HG03280 (cell line): Measurements from ENCODE around the gene PLD1.
"Not testable (repeated sequence)": the region's sequence is repeated elsewhere in the genome, so short reads cannot be mapped to it uniquely, and the experiment has no call there.

ENCODE experiments used
- ATAC-seq: cut with Tn5 transposase; IDR thresholded peaks from one replicate; pipeline ENCODE4 v1.9.1; 2021; ENCODE audit warnings: mild to moderate bottlenecking, moderate library complexity; ENCODE audit not compliant: unreplicated experiment

Gene PLD1

DNA sequence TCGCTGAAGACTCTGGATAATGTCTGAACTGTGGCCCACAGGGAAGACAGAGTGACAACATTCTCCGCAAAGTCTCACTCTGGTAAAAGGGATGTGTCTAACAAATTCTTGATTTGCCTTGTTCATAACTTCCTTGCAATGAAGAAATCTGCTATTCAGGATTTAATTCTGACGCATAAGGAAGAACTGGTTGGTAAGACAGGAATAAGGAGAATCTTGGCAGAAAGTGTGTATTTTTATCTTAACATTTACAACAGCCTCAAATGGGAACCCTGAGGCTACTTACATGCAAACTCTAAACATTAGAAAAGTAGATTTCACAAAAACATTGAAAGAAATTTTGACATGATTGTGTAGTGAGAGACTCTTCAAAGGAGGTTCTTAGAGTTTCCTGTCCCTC, 10.8 kb upstream of the PLD1 start:
- ATAC-seq = no peak

DNA sequence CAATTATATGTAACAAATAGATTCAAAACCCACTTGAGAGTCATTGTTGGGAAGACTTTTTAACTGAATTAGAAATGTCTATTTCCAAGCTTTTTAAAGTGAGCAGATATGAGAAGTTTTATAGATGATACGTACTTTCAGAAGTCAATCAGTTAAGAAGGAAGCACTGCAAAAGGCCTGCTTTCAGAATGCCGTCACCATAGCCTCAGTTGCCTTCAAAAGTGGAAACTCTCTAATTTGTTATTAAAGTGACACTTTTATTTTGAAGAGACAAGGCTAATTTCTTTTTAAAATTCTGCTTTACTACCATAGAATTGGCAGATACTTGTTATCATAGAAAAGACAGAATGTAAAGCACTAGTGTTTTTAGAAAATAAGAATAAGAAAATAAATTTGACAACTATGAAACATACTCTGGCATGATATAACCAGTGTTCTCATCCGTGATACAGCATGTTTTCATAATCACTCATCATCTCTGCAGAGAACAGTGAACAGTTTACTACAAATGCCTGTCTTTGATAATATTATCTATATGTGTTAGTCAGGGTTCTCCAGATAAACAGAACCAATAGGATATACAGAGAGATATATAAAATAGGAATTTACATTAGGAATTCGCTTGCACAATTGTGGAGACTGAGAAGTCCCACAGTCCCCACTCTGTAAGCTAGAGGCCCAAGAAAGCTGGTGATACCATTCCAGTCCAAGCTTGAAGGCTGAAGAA, 7.0 kb upstream of the PLD1 start:
- ATAC-seq = no peak

DNA sequence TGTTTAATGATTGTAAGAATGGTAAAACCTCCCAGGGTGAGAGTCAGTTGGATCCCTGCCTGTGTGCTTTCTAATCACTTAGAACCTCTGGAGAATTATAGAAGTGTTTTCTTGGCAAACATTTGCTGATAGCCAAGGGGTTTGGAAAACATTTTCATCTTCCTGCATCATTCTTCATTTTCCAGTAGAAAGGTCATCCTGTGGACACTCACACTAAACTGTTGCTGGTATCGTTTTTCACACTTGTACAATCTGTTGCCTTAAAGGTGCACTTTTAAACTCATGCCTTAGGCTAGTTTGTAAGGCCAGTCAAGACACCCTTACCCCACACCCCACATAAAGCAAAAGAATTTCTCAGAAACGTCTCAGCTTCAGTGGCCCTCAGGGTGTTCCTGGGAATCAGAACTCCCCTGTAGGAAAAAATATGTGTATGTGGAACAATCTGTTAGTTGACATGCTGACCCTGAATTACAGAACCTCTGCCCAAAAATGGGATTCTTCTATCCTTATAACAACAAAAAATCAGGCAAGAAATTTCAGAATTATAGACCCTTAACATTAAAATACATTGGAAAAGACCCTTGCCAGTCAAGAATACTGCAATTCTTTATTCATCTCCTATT, 5.8 kb upstream of the PLD1 start:
- ATAC-seq = no peak

DNA sequence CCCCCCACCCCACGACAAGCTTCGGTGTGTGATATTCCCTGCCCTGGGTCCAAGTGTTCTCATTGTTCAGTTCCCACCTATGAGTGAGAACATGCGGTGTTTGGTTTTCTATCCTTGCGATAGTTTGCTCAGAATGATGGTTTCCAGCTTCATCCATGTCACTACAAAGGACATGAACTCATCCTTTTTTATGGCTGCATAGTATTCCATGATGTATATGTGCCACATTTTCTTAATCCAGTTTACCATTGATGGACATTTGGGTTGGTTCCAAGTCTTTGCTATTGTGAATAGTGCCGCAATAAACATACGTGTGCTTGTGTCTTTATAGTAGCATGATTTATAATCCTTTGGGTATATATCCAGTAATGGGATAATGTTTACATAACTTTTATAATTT, 4.4 kb upstream of the PLD1 start:
- not testable (repeated sequence) for ATAC-seq

DNA sequence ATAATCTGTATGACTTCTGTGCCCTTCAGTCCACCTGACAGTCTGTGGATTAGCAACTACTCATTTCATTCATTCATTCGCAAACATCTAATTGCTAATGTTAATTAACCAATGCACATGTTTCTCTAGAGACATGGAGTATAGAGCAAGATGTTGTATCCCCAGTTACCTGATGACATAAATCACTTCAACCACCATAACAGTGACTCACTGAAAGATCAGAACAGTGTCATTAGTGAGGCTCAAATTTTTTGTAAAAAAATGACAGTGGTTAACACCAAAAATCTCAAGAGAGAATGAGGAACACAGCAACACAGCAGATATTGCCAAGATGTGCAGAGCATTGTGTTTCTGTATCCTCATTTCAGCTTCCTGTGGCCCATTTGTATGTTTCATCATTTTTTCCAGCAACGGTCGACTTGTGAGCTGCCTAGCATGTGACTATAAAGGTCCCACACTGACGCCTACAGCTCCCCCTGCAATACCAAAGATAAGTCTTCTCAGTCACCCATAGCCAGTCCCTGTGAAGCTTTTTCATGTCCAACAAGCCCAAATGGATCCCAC, 3.7 kb upstream of the PLD1 start:
- no peak for ATAC-seq

DNA sequence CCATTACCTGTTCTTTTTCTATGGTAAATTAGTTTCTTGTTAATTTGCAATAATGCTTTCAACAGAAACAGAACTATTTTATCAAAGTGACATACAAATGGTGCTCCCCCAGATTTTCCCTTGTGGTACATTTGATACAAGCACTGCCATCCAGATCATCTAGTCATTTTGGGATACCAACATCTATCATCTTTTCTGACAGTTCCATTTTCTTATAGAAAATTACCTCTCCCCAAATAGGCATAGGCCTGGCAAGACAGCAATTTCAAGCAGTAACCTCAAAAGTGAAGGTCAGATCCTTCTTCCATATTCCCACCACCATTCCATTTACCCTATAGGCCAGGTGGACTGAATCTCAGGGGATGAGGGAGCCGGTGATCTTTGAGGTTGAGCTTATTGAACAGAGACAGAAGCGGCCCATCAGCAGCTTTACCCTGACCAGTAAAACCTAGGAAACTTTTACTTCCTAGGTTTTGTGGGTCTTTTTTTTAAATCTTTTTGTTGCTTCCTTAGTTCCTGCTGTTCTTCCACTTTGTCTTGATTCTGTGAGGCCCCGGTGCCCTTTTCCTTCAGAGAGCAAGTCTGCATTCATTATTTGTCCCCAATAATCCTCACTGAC, 3.1 kb upstream of the PLD1 start:
- no peak for ATAC-seq

DNA sequence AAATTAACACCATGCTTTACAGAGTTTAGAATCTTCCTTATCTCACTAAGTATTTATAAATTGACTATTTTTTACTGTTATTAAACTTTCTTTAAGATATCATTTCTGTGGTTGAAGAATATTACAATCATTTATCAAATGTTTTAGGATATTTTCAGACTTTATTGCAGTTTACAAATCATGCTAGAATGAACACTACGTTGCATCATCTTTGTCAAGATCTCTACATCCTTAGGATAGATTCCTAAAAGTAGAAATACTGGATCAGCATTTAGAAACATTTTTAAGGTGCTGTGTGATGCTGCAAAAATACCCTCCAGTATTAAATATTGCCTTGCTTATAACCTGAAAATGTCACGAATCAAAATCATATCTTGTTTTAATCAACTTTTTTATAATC, 2.5 kb upstream of the PLD1 start:
- ATAC-seq = no peak

DNA sequence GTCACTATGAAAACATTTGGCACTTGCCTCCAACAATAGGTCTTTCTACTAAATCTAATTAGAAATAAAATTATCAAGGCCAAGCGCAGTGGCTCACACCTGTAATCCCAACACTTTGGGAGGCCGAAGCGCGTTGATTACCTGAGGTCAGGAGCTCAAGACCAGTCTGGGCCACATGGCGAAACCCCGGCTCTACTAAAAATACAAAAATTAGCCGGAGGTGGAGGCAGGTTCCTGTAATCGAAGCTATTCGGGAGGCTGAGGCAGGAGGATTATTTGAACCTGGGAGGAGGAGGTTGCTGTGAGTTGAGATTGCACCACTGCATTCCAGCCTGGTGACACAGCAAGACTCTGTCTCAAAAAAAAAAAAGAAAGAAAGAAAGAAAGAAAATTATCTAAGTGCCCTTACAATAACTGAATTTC, 1.6 kb upstream of the PLD1 start:
- no peak for ATAC-seq

DNA sequence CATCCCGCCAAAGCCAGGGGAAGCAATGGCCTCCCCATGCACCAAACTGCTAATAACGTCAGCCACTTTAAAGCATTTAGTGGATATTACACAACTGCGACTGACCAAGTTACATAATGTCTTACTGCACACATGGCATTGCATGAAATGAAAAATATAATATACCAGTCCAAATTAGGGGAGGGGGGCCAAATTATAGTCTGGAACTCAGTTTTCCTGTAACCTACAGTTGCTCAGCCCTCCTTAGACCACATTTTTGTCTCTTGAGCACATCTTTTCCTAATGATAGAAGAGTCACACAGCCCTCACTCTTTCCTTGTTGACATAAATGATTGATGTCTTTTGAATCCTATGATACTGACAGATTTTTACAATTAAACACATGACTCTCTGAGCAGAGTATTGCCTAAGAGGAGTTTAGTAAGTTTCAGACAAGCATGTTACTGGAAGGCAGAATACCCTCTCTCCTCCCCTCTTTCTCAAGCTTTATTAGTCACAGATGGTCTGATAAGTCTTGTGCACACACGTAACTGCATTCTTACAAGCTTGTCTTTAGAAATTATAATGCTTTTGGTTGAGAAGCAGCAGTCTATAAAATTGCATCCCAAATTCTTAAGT, 1.1 kb upstream of the PLD1 start:
- ATAC-seq = no peak

DNA sequence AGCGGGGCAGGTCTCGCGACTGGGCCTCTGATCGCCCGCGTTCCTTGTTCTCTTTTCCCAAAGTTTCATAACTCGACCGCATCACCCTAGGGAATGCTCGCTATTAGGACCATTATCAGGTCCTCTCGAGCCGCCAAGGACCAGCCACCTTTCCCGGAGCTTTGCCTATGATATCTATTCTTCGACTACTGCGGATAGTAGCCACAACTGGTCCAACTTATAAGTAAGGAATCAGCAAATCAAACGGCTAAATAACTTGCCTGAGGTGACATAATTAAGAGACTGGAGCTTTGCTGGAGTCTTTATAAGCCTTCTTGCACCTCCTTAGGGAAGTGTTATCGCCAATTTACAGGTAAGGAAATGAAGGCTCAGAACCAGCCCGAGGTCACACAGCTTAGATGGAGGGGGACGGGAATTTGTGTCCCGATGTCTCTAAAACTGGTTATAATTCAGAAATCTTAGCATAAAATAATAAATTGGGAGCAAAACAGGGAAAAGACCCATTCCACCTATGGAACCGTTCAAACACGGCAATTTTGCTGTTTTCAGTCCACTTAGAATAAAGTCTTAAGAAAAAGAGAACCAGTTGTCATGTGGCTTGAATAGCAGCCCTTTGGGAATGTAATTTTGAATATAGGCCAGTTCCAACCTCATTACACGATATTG, 479 bp upstream of the PLD1 start:
- ATAC-seq = no peak

DNA sequence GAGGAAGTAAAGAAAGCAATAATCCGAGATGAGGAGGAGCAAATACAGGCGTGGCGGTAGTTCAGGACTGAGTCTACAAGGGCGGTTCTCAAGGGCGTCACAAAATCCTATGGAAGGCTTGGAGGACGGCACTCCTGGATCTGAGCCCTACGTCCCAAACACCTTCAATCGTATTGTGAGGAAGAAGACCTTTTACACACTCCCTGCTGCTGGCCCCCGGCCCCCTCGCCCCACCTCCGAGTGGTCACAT, 747 bp downstream of the PLD1 start:
- peak; percentile 23 for ATAC-seq

DNA sequence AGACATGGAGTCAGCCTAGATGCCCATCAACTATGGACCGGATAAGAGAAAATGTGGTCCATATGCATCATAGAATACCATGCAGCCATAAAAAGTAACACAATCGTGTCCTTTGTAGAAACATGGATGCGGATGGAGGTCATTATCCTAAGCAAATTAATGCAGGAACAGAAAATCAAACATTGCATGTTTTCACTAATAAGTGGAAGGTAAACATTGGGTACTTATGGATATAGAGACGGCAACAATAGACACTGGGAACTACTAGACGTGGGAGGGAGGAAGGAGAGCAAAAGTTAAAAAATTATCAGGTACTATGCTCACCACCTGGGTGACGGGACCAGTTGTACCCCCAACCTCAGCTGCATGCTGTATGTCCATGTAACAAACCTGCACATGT, 2.5 kb downstream of the PLD1 start:
- no peak for ATAC-seq

DNA sequence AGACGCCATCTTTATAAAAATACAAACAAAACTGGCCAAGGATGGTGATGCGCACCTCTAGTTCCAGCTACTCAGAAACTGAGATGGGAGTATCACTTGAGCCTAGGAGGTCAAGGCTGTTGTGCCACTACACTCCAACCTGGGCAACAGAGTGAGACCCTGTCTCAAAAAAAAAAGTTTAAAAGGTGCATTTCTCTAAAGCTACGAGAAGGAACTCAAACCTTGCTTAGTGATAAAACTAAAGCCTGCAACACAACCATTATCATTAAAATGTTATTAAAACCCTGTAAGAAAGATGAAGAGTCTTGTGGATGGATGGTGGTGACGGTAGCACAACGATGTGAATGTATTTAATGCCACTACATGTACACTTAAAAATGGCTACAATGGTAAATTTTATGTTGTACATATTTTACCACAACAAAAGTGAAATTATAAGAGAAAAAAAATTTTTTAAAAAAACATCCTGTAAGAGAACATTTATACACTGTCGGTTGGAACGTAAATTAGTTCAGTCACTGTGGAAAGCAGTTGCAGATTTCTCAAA, 3.1 kb downstream of the PLD1 start:
- ATAC-seq = no peak

DNA sequence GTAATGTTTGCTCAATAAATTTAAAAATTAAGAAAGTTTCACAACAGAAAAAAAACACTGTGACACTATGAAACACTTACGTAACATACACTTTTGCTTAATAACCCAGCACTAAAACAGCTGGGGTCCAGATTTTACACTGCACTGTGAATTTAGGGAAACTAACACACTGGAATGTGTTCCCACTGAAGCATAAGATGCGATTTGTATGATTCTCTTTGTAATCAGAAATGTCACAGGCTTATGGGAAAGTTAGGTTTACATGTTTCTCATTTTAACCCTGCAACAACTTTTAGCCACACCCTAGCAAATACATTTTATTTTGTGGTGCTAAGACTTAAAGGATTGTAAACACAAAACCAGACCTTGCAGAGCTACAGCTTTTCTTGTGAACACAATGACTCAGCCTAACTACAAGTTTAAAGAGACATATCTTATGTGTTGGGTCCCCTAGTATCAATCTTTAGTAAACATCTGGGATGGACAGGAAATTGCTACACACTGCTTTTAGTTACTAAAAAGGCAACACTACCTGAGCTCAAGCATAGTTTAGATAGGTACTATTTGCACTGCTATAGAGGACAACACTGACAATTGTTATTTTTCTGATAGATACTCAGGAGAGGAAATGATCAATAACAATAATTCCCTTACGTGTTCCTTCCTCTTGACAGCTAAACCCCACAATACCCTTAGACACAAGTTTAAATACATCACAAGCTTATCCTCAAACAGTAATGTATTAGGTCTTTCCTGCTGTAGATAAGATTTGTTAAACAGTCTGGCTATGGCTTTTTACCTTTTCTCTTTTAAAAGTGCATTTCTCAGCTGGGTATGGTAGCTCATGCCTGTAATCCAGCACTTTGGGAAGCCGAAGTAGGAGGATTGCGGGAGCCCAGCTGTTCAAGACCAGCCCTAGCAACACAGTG, 3.8 kb downstream of the PLD1 start:
- no peak for ATAC-seq

DNA sequence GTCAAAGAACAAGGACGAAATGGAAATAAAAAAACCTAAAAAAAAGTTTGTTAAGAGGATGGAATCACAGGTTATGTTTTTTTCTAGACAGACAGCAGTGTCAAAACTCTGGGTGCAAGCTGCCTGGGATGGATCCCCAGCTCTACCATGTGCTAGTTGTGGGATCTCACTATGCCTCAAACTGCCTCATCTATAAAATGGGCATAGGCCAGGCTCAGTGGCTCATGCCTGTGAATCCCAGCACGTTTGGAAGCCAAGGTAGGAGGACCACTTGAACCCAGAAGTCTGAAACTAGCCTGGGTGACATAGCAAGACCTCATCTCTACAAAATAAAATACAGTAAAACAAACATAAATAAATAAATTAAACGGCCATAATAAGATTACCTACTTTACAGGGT, 4.6 kb downstream of the PLD1 start:
- ATAC-seq = no peak

DNA sequence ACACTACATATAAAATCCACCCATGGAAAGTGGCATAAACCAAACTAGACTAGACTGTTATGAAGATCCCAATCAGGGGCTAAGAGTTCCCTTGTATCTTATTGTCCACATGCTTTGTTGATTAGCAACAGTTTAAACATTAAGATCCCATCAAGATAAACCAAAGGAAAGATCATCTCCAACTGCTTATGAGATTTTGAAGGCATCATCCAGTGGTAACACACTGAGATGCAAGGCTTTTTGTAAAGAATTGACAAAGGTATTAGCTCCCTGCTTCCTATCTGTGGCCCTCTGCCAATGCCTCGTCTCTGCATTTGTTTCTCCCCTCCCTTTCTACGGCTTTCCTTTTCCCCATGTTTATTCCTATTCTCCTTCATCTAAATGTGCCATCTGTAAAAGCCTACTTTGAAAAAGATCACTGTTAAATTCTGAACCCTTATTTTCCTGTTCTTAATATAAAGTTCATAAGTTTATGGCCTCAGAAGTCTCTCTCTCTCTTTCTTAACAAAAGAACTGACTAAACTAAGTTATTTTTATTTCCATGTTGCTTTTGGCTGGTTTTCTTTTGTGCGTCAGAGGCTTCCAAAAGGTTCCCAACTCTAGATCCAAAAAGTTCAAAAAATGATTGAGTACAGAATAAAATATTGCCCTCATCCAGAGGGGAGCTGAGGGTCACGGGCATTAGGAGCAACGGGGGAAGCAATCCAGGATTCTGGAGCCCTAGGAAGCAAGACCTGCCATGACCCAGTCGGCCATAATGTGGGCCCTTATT, 5.5 kb downstream of the PLD1 start:
- ATAC-seq = no peak

DNA sequence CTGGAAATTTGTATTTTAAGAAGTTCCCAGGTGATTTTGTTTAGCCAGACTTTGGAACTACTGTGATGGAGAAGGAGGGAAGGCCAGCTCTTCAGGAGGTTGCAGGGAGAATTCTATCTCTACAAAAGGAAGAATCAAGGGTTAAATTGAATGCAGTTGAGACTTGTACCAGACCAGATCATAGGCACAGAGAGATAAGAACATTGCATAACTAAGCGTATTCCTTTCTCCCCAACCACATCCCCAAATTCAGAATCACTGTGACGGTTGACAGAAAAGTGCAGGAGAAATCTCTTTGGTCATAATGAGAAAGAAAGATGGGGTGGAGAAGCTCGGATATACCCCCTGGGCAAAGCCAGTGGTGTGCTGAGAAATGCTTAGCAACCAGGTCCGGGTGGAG, 7.2 kb downstream of the PLD1 start:
- ATAC-seq = no peak

DNA sequence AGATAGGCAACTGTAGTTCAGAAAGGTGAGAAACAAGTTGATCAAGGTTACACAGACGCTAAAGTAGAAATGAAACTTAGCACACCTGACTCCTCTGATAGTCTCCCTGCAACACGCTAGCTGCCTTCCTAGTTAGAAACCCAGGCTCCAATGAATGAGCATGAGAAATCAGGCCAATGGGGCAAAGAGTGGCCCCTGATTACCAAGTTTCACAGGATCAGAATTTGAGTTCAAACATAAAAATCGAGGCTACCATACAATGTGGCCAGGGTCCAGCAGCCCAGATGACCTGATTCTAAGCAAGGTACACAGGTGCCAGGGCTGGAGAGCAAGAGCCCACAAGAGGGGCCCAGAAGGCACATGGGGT, 7.7 kb downstream of the PLD1 start:
- no peak for ATAC-seq
